ACHN (cell line): ENCODE results near the gene KMT2A.
"Not testable (repeated sequence)": the region's sequence is repeated elsewhere in the genome, so short reads cannot be mapped to it uniquely, and the experiment has no call there.

Experiments
- DNase-seq: peaks from one replicate; pipeline ENCODE4 v3.0.0-alpha.2; 2015
- in situ Hi-C: cut with HindIII; loops from 2 replicates; pipeline ENCODE4 v1.10.0; 2017; ENCODE audit warnings: low sequenced_read_pairs, low pct_ligation_motif_present, low pct_unique_long_range_greater_than_20kb

The KMT2A gene

DNA sequence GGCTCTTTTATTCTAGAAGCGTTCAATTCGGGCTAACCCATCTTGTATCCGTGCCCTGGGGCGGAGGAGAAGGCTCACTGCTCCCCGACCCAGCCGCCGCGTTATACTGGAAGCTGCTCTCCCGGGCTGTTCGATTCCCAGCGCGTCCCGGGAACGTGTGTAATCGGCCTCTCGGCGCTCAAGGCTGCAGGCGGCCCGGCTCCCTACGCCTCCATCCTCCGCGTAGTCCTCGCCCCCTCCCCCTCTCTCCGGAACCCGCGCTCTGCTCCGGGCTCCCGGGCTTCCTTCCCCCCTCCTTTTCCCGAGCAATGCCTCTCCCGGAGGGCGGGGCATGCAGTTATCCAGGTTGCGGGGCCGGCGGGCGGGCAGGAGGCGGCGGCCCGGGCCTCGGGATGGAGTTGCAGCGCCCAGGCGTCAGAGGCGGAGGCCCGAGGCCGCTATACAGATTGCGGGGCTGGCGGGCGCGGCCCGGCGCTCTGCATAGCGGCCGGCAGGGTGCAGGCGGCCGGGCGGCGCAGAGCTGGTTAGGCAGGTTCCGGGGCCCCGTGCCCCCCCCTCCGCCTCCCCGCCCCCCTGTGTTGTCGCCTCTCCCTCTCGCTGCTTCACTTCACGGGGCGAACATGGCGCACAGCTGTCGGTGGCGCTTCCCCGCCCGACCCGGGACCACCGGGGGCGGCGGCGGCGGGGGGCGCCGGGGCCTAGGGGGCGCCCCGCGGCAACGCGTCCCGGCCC is at the start of gene KMT2A:
Gene KMT2A (plus strand): TSS at position 600 of the 732 bp plus-strand sequence. CDS start 21 bp downstream, at position 621.
- DNase-seq: peak; percentile 95
- in situ Hi-C loops: no loop called here

DNA sequence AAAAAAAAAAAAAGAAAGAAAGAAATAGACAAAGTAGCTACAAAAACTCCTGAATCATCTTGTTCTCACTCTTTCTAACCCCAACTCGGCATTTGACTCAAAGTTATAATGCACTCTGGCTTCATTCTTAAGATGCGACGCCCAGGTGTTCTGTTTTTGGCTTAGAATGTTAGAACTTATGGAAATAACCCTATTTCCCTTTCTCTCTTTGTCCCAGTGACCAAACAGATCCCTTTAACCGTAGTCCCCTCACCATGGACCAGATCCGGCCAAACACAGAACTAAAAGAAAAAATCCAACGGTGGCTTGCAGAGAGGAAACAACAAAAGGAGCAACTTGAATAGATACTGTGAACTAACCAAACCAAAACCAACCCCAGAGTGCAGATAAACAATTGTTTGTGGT is 40.2 kb upstream of the KMT2A start:
- in situ Hi-C loops: no loop called here
- no peak for DNase-seq

DNA sequence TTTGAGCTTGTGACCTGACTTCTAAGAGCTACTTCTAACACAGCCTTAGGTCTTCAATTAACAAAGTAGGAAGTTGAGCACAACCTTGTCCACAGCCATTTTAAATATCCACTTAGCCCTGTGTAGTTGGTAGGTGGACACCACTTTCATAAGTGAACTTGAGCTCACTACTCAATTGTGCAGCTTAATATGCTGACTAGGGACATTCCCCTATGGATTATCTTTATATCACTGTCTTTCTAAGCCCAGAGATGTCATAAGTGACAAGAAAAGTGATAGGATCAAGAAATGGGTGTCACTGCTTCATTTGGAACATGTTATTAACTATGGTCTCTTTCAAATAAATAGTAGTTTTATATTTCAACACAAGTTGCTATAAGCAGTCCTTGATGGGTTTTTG is 38.8 kb upstream of the KMT2A start:
- in situ Hi-C loops: no loop called here
- no peak for DNase-seq

DNA sequence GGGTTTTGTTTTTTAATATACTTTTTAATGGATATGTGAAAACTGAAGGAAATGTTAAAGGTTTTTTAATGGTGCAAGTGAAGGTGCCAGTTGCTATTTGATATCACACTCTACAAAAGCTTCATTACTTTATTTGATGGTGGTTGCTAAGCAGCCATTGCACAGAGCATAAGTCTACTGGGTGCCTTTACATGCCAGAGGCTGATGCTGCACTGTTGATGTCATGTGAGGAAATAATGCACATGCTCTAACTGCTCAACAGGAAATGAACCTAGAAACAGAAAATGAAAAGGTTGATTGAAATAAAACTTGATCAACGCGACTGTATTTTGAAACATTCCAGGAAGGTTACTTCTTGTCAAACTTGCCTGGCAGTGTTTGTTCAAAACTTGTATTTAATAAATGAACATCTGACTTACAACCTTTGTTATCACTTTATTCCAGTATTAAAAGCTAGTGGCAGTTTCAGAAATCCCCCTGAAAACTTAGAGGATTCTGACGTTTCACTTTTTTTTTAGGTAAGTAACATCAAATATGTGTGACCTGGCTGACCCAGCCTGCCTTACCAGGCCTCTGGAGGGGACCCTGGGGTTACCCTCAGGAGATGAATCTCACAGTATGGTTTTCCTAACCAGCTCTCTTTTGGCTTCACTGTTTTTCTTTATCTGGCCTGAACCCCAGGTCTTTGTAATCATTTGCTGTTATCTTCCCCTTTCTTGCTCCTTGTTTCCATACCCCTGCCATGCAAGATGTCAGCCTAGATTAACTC is 37.3 kb upstream of the KMT2A start:
- in situ Hi-C loops: no loop called here
- no peak for DNase-seq

DNA sequence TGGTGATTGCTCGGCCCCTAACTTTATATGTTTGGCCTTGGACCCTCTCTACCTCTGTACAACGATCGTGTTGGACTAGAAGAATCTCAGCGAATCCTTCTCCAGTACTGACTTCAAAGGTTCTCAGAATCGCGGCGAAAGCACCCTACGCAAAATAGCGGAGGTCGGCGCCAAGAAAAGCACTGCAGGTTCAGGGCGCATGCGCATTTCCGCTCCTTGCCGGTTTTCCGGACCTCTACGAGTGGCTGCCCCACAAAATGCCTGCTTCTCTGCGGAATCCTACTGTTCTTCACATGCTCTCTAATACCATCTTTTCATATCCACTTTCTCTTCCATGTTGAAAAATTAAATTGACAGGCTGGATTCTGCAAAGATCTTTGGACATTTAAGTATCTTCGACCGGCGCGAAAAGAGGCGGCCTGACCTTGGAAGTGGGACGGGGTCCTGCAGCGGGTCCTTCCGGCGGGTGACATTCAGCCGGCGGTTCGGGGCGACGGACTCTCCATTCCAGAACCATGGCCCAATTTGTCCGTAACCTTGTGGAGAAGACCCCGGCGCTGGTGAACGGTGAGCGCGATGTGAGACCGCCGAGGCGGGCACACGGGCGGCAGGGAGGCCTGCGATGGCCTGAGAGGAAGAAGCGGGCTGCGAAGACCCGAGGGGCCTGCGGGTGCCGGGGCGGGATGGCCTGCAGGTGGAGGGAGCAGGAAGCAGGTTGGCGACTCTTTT is 35.0 kb upstream of the KMT2A start, which contains the start of gene ATP5MG:
Gene ATP5MG (plus strand): TSS at position 456 of the 729 bp plus-strand sequence. CDS start 60 bp downstream, at position 516.
- DNase-seq: peak; percentile 87
- in situ Hi-C loops: no loop called here

DNA sequence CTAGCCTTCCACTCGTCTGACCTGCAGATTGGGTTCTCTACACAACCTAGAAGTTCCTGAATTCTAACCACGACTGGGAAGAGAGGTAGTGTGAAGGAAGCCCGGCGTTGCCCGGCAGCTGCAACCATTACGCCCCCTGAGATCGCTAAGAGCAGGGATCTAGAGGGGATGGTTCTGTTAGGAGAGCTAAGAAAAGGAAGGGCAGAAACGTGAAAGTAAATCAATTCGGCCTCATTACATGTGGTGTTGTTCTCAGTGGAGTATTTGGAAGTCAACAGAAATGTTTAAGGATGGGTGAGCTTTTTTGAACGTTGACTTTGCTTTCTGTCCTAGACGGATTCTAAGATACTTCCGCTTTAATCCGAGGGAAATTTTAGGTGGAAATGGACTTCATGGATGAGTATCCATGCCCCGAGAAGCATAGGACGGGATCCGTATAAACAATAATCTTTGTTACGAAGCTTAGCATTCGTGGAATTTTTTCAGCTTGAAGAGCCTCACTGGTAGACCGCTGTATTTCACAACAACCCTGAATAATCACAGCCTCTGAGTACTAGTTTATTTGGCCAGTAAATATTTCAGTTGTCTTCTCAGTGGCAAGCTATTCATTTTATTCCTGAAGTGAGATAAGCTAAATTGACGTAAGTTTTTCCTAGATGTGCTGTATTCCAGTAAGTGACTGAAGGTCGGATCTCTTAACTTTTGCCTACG is 34.3 kb upstream of the KMT2A start:
- DNase-seq: peak; percentile 75
- in situ Hi-C loops: no loop called here

DNA sequence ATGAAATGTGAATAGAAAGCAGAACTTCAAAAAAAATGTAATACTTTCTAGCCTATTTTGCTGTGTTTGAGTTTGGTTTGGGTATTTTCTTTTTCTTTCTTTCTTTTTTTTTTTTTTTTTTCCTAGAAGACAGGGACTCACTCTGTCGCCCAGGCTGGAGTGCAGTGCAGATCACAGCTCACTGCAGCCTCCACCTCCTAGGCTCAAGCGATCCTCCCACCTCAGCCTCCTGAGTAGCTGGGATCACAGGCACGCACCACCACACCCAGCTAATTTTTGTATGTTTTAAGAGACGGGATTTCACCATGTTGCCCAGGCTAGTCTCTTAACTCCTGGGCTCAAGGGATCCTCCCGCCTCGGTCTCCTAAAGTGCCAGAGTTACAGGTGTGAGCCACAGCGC is 33.7 kb upstream of the KMT2A start:
- in situ Hi-C loops, DNase-seq: not testable (repeated sequence)

DNA sequence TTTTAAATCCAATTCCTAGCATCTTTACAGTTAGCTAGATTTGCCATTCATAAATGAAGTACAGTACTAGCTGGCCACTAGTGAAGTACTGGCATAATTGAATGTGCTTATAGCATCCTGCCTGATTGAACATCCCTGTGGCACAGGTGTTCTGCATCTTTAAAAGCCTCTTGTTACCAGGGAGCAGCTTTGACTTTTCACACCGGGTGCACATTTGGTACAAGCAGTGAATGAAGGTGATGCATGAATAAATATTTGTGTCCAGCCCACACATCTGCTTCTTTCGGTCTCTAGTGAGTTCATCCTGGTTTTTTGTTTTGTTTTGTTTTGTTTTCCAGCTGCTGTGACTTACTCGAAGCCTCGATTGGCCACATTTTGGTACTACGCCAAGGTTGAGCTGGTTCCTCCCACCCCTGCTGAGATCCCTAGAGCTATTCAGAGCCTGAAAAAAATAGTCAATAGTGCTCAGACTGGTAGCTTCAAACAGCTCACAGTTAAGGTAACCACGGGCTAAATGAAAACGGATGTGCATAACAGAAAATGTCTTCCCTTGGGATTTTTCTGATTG is 29.6 kb upstream of the KMT2A start:
- in situ Hi-C loops: no loop called here
- no peak for DNase-seq

DNA sequence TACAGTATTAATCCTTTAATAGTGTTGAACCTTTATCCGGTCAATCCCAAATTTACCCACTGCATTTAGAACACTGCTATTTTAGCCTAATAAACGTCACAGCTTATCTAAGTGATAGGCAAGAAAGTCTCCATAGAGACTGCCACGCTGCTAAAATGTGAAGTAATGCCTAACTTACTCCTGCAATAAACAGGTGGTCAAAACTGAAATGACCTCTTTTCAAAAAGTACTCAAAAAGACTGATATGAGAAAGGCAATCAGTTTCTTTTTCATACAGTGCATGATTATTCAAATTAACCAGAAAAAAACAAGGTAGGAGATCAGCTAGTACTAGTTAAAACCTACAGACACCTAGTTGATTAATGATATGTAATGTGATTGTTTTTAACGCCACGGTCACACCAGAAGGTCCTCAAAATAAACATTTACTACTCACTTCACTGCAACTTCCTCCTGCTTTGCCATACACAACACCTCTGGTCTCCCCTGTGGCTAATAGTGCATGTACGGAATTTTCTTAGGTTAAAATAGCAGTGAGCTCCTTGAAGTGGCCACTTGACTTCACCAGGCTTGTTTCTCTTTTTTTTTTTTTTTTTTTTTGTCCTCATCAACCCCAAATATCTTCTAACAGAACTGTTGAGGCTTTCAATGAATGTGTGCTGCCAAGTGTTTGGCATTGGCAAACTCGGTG is 26.1 kb upstream of the KMT2A start:
- in situ Hi-C loops: no loop called here

DNA sequence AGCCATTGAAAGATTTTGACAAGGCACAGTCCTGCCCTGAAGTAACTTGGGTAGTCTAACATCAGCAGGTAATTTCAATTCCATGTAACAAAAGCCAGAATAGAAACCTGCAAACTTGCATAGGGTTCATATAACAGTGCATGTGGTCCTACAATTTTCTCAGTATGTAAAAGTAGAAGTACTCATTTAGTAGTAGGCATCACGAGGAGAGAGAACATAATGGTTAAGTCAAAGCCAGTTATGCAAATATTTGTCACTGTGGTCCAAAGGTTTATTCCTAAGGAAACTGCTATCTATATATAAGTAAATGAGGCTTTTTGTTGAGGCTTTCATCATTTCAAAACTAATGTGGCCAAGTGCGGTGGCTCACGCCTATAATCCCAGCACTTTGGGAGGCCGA is 24.8 kb upstream of the KMT2A start:
- no peak for DNase-seq
- in situ Hi-C loops: no loop called here

More for the DNA sequence above, 26.1 kb upstream of the KMT2A start:
- no peak for DNase-seq

DNA sequence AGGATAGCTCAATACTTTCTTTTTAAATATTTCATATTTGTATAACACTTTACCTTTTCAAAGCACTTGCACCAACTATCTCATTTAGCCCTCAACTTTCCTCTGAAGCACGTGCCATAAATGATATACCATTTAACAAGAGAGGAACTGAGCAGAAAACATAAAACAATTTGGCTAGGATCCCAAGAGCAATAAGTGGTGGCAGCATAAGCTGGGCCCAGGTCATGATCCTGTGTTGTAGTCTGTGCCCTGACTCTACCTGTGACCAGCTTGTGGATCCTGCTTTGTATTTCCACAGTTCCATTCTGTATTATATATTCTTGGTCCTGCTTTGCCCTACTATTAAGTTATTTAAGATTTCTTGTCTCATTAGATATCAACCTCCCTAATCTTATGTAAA is 23.4 kb upstream of the KMT2A start:
- DNase-seq: no peak
- in situ Hi-C loops: no loop called here

DNA sequence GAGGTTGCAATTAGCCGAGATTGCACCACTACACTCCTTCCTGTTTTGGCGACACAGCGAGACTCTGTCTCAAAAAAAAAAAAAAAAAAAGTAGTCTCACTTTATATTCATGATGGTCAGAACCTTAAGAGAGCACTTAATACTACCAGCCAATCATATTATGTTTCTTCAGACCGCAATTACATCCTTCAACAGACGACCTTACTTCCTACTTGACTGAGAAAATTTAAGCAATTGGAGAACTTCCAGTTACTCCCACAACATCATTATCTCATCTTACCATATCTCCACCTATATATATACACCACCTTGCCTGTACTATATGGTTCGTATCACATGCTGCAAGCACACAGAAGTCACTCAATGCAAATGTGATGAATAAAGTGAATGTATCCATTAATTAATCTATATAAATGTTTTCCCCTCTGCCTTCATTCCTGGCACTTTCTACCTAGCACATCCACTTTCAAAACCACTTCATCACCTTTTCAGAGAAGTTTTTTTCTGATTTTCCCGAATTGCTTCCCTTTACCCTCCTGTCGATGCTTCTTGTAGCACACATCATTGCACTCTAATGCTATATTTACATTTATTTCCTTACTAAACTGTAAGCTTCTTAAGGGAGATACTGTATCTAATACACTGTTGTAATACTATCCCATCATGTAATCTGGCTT is 21.1 kb upstream of the KMT2A start:
- DNase-seq: no peak

DNA sequence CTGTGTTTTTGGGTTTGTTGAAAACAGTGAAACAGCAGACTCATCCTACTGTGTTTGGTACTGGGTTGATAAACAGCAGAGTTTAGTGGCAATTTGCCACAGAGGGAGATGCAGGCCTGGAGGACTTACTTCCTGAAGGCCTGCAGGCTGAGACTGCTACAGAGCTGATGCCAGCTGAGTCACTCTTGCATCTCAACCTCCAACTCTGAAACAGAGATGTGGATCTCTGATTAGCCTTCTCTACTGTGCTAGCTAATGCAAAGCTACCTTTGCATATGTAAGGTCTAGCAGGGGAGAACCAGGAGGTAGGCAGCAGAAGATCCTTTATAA is 20.6 kb upstream of the KMT2A start:
- peak; percentile 89 for DNase-seq
- in situ Hi-C loops: no loop called here

More for the DNA sequence above, 21.1 kb upstream of the KMT2A start:
- in situ Hi-C loops: no loop called here

DNA sequence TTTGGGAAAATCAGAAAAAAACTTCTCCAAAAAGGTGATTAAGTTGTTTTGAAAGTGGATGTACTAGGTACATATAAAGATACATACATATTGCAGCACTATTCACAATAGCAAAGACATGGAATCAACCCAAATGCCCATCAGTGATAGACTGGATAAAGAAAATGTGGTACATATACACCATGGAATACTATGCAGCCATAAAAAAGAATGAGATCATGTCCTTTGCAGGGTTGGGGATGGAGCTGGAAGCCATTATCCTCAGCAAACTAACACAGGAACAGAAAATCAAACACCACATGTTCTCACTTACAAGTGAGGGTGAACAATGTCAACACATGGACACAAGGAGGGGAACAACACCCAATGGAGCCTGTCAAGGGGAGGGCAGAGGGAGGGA is 19.4 kb upstream of the KMT2A start:
- DNase-seq, in situ Hi-C loops: not testable (repeated sequence)

DNA sequence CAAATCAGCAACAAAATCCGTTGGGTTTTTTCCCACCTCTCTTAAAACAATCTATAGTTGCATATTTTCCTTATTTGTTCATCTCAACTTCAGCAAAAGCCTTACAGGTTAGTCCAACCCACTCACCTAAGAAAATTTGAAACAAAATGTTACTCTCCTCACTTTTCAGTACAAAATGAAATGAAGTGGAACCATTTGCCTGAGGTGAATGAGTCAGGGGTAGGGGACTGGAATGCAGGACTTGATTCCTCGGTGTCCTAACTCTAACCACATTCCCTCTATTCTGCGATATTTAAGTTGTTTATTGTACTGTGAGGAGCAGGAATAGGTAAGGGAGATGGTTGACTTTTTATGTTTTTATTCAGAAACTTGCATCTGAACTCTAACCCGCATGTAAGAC is 18.5 kb upstream of the KMT2A start:
- peak; percentile 72 for DNase-seq
- in situ Hi-C loops: no loop called here

DNA sequence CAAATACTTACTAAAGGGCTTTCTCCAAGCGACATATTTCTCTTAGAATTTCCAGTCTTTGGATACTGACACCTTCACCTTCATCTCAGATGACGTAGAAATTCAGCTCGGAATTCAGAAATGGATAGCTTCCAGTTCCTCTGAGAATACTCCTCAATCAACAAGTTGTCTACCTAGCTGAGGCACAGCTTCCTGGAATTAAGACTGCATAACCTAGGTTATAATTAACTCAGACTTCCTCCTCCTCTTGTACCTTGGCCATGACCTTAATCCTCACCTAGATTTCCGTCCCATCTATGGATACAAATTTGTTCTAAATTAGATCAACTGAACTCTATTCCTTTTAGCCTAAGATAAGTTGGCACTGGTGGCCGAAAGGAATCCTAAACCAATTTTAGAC is 17.5 kb upstream of the KMT2A start:
- in situ Hi-C loops: no loop called here
- peak; percentile 37 for DNase-seq

DNA sequence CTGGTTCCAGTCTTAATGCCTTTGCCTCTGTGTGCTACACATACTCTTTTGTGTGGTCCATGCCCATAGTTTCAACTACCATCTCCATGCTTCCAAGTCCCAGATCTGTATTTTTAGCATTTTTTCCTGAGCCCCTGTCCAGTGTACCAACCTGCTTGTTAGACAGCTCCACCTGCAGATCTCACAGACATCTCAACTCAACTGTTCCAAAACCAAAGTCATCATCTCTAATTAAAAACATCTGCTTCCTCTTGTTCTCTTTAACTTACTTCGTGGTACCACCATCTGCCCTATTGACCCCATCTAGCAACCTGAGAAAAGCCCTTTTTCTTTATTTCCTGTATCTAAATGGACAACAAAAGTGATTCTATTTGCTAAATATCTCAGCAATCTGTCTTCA is 8.6 kb upstream of the KMT2A start:
- in situ Hi-C loops: no loop called here
- DNase-seq: no peak
